D341Med (cell line): Measurements from ENCODE around the gene KPTN.

Experiments used
- DNase-seq: peaks from one replicate; pipeline ENCODE4 v3.0.0; 2012; ENCODE audit warnings: low spot score

KPTN gene

GRCh38 chr19:47508721-47509120 lies 24.7 kb upstream of the KPTN start:
- no peak for DNase-seq

GRCh38 chr19:47507924-47508553 lies 24.0 kb upstream of the KPTN start:
- DNase-seq, result peak; percentile 71

GRCh38 chr19:47507012-47507411 lies 23.0 kb upstream of the KPTN start:
- peak; percentile 77 for DNase-seq

- no peak for DNase-seq
These were observed 22.4 kb upstream of the KPTN start for GRCh38 chr19:47506459-47506858.

- DNase-seq, result peak; percentile 16
These were observed 21.5 kb upstream of the KPTN start for GRCh38 chr19:47505506-47505905.

- DNase-seq, result no peak
These were observed 19.8 kb upstream of the KPTN start for GRCh38 chr19:47503826-47504150.

- peak; percentile 40 for DNase-seq
These were observed 19.3 kb upstream of the KPTN start for GRCh38 chr19:47503130-47503825.

GRCh38 chr19:47499863-47500830 lies 16.1 kb upstream of the KPTN start:
- DNase-seq, result no peak

- no peak for DNase-seq
These were observed 15.4 kb upstream of the KPTN start for GRCh38 chr19:47499371-47499770.

- DNase-seq, result no peak
These were observed 14.5 kb upstream of the KPTN start for GRCh38 chr19:47498561-47498960.

GRCh38 chr19:47497821-47498520 lies 14.0 kb upstream of the KPTN start:
- DNase-seq, result no peak

- no peak for DNase-seq
These were observed 13.2 kb upstream of the KPTN start for GRCh38 chr19:47497050-47497766.

GRCh38 chr19:47495478-47496372 lies 11.7 kb upstream of the KPTN start:
- peak; percentile 59 for DNase-seq

- peak; percentile 90 for DNase-seq
These were observed 10.7 kb upstream of the KPTN start for GRCh38 chr19:47494729-47495128.

GRCh38 chr19:47494211-47494547 lies 10.2 kb upstream of the KPTN start:
- peak; percentile 56 for DNase-seq

GRCh38 chr19:47493378-47494210 lies 9.6 kb upstream of the KPTN start:
- DNase-seq, result no peak

GRCh38 chr19:47492571-47493377 lies 8.8 kb upstream of the KPTN start:
- no peak for DNase-seq

GRCh38 chr19:47492137-47492533 lies 8.1 kb upstream of the KPTN start:
- no peak for DNase-seq
